ENCODE data around the gene SEMA3A.

The SEMA3A gene

GRCh38 chr7:83913174-83913573 is 281.4 kb downstream of the SEMA3A start:
- DNase-seq = no peak

GRCh38 chr7:83908526-83908925 is 286.1 kb downstream of the SEMA3A start:
- DNase-seq = no peak

Measured in cortex of kidney (tissue), 1 donor.